ENCODE results near the gene CACFD1.

GRCh38 chr9:133430244-133430643 is 29.5 kb upstream of the CACFD1 start:
- TF ChIP-seq CTCF (IDR thresholded peaks at IDR 0.05) (no peak), POLR2A (IDR thresholded peaks at IDR 0.05) (no peak)

All from testis (tissue), 2 donors.